ENCODE data around the gene DACH2. TPM values are rescaled to one million over a fixed set of nuclear protein-coding genes. Genes with fewer than 3 reads are reported as not detected.

DACH2 gene
- total RNA-seq, 2 donors from 2014 or later, result 0.23 to 0.40 TPM

GRCh38 chrX:86137071-86137470 lies 11.2 kb upstream of the DACH2 start:
- no peak overlapping the region for H3K27ac ChIP-seq
- no peaks in the 10 kb centered on the region for H3K4me1 ChIP-seq (replicated peaks)
- H3K36me3 ChIP-seq, result no peaks in the 10 kb centered on the region
- no peak overlapping the region for H3K4me3 ChIP-seq
- no peak for DNase-seq (ENCODE audit: low spot score)
- TF ChIP-seq POLR2A (IDR thresholded peaks at IDR 0.05), result no peak
- TF ChIP-seq CTCF (IDR thresholded peaks at IDR 0.05), result no peak
- no peak for TF ChIP-seq POLR2AphosphoS5 (IDR thresholded peaks at IDR 0.05)
- WGBS, result 95% methylated on average over 3 of the region's 3 CpGs
- no peaks in the 10 kb centered on the region for H3K27me3 ChIP-seq (replicated peaks; ENCODE audit: insufficient read depth)
- no peaks in the 10 kb centered on the region for H3K9me3 ChIP-seq
- intact Hi-C loops (cut with DNase I), result no loop called here

DNA sequence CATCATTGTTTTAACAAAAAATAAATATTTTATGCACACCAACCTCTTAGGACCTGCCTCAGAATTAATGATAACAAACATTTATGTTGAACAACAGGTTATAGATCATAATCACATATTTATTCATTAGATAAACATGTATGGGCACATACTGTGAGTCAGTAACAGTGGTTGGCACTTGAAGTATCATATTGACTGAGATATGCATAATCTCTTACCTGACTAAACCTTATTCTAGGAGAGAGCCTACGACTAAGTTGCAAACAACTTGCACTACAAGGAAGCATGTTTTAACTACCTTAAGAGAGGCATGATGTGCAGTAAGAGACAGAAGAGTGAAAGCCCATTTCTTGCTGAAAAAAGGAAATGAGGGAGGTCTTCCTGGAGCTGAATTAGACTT lies 6.5 kb upstream of the DACH2 start:
- H3K36me3 ChIP-seq, result no peaks in the 10 kb centered on the region
- TF ChIP-seq CTCF (IDR thresholded peaks at IDR 0.05) (no peak), POLR2AphosphoS5 (IDR thresholded peaks at IDR 0.05) (no peak), POLR2A (IDR thresholded peaks at IDR 0.05) (no peak)
- H3K4me3 ChIP-seq, result no peak overlapping the region
- no peaks in the 10 kb centered on the region for H3K4me1 ChIP-seq (replicated peaks)
- no peak for DNase-seq (ENCODE audit: low spot score)
- no peaks in the 10 kb centered on the region for H3K27me3 ChIP-seq (replicated peaks; ENCODE audit: insufficient read depth)
- H3K9me3 ChIP-seq, result no peaks in the 10 kb centered on the region
- H3K27ac ChIP-seq, result no peak overlapping the region
- 60% methylated on average over 1 of the region's 1 CpG for WGBS
- intact Hi-C loops (cut with DNase I), result no loop called here

DNA sequence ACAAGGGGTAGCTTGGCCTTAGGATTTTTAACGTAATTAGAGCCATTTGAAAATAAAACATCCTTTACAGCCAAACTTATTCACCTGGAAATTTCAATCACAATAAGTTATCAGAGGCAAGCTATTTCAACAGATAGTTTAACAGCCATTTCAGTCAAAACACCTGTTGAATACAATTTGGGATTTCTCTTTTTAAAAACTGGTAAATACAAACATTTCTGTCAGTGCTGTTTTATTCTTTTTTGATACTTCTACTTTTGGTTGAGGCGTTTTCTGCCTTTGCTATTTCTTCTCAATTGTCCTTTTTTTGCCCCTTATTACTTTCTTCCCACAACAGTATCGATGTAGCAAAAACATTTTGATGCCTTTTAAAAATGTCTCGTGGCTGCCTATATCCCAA lies 2.1 kb upstream of the DACH2 start:
- 89% methylated on average over 4 of the region's 4 CpGs for WGBS
- Histone ChIP-seq H3K27me3 (replicated peaks; ENCODE audit: insufficient read depth) (no peaks in the 10 kb centered on the region), H3K27ac (no peak overlapping the region), H3K36me3 (no peaks in the 10 kb centered on the region), H3K4me3 (no peak overlapping the region), H3K4me1 (replicated peaks) (no peaks in the 10 kb centered on the region), H3K9me3 (no peaks in the 10 kb centered on the region)
- no peak for DNase-seq (ENCODE audit: low spot score)
- intact Hi-C loops (cut with DNase I), result no loop called here
- TF ChIP-seq POLR2AphosphoS5 (IDR thresholded peaks at IDR 0.05) (no peak), POLR2A (IDR thresholded peaks at IDR 0.05) (no peak), CTCF (IDR thresholded peaks at IDR 0.05) (no peak)

- Histone ChIP-seq H3K27me3 (replicated peaks; ENCODE audit: insufficient read depth) (no peaks in the 10 kb centered on the region), H3K9me3 (no peaks in the 10 kb centered on the region)
- WGBS, result 0% methylated on average over 5 of the region's 23 CpGs
These were observed 343 bp downstream of the DACH2 start for GRCh38 chrX:86148594-86148993.

More at GRCh38 chrX:86148594-86148993, 343 bp downstream of the DACH2 start:
- no peak overlapping the region for H3K27ac ChIP-seq
- DNase-seq (ENCODE audit: low spot score), result no peak
- intact Hi-C loops (cut with DNase I), result no loop called here
- no peaks in the 10 kb centered on the region for H3K36me3 ChIP-seq
- TF ChIP-seq CTCF (IDR thresholded peaks at IDR 0.05) (no peak), POLR2A (IDR thresholded peaks at IDR 0.05) (no peak), POLR2AphosphoS5 (IDR thresholded peaks at IDR 0.05) (no peak)
- H3K4me1 ChIP-seq (replicated peaks), result no peaks in the 10 kb centered on the region
- H3K4me3 ChIP-seq, result peak overlapping the region; percentile 23 to 39

Data from prostate gland (tissue), 2 donors.